Measurements from ENCODE around the gene DAGLA.

DAGLA gene

DNA sequence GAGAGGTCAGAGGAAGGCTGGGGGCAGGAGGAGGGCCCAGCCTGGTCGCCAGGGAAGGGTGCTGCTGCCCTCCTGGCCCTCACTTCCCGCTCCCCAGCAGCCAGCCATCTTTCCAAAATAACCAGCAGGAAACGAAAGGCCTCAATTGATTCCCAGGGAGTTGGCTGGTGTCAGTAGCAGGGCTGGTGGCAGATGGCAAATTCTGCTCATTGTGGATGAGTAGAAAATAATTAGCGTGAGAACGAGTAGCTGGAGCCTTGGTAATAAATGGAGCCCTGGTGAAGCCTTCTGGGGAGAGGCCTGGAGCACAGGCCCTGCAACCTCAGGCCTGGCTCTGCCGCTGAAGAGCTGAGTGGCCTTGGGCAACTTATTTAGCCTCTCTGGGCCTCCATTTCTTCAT lies 31.3 kb downstream of the DAGLA start:
- no peak for DNase-seq

DNA sequence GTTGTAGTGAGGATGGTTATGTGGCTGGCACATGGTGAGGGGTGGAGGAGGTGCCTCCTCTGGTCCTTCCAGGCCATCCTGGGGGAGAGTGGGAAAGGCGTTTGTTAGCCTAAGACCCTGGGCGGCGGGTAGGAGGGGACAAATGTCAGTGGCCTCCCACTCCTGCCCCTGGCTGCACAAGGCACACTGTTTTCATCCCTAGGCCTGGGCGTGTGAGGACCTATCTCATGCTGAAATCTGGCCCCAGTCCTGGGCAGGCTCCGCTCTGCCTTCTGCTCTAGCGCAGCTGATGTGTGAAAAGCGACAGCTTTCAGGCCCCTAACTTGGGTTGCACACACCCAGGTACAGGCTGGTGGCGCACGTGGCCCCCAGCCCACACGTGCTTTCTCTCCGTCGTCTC lies 32.1 kb downstream of the DAGLA start:
- DNase-seq = no peak

DNA sequence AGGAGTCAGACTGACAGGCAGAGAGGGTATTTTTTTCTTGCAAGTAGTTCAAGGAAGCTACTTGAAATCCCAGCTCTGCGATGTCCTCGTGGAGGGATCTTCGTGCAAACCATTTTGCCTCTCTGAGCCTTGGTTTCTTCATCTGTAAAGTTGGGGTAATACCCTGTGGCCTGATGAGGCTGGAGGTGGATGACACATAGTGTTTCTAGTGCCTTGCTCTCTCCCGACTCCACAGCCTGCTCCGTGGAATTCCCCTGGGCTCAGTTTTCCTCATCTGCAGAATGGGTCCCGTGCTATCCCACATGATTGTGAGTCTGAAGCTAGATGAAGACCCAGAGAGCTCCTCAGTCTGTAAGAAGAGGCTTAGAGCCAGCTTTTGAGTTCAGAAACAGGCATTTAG lies 32.7 kb downstream of the DAGLA start:
- DNase-seq = no peak

DNA sequence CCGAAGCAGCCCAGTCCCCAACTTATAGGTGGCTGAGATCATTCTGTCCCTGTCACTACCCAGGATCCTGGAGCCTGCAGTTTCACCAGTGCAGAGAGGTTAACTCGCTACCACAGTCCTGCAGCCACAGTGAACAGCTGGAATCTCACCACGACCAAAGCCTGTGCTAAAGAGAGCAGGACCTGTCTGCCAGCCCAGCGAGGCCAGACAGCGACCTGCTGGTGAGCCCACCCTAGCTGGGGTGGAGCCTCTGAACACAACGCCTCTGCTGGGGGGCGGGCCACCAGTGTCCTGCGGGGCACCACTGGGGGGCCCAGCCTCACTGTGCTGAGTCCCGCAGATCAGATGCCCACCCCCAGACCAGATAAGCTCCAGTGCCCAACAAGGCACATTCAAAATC lies 33.3 kb downstream of the DAGLA start:
- no peak for DNase-seq

DNA sequence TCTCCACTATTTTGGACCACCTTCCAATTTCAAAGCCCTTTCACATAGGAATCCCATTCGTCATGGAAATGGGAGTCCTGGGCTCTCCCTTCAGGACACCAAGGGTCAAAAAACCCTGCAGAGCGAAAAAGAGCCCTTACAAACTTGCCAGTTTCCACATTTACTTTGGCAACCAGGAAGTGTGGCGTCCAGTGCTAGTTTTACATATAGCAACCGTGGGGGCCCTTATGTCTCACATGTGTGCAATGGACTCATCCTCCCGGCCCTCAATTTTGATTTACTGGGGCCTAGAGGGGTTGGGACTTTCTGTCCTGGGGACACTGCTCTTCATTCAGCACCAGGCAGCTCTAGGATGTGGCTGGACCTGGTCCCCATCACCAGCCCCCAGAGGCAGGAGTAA lies 33.7 kb downstream of the DAGLA start:
- DNase-seq = no peak

DNA sequence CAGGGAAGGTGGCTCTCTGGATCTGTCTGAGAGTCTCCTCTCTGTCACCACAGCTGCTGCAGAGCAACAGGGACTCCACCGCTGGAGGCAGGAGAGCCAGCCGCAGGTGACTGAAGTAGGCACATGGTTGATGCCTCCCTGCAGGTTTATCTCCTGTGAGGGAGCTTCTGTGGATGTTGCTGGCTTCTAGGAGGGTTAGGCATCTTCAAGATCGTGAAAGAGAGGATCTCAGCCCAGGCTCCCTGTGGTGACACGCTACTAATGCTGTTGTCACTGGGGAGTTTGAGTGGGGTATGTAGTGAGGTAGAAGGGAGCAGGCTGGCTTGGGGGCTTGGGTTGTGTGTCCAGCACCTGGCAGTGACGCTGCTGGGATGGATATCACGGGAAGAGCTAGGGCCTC lies 34.1 kb downstream of the DAGLA start:
- no peak for DNase-seq

DNA sequence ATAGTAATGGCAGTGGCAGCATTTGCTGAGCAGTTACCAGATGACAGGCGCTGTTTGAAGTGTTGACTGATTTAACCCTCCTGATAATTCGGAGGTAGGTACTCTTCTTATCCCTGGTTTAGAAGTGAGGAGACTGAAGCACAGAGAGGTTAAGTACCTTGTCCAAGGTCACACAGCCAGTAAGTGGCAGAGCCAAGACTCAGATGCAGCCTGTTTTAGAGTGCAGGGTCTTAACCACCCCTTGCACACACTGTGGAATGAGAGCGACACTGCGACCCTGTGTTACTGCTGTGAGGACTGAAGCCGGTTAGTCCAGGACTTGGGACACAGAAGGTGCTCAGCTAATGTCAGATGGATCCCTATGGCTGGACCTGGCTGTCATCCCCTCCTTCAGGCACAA lies 34.7 kb downstream of the DAGLA start:
- no peak for DNase-seq

DNA sequence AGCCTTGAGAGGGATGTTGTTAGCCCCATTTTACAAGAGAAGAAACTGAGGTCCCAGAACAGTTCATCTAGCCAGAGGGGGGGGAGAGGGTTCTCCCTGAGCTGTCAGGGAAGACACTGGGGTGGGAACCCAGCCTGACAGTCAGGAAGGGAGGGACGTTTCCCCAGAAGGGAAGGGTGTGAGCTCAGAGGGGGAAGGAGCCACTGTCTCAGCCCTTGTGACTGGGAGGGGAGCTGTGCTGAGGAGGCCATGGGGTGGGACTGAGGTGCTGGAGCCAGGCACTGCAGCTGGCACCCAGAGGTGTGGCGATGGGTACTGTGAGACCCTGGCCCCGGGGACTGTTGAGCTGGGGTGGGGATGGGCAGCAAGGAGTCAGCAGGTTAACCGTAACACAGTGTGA lies 35.7 kb downstream of the DAGLA start:
- DNase-seq = no peak

DNA sequence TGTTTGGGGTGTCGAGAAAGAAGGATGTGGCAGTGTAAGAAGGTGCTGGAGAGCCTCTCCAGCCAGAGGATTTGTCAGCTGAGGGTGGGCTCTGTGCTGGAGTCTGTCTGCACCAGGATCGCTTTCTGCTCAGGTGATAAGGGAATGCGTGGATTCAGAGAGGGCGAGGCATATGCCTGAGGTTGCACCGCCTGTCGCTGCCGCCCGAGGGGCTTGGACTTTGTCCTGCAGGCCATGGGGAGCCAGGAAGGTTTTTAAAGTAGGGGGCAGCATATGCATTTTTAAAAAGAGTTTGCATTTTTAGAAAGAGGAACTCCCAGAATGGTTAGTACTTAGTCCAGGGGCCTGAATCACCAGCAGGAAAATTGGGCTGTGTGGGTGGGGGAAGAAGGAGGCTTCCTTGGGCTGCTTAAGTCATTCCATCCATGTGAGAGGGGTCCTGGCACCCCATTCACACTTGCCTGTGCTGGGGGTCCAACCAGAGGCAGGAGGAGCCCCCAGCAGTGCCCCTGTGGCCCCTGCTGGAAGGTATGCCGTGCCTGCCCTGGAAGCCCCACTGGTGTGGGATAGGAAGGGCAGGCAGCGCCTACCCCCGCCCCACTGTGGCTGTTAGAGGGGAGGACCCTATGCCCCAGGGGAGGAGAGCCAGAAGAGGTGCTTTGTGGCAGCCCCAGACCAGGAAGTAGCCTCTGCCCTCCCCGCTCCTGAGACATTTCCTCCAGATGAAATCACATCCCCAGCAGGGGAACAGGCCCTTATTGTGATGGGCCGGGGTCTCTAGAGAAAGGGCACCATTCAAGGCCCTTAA lies 36.5 kb downstream of the DAGLA start:
- DNase-seq = no peak

DNA sequence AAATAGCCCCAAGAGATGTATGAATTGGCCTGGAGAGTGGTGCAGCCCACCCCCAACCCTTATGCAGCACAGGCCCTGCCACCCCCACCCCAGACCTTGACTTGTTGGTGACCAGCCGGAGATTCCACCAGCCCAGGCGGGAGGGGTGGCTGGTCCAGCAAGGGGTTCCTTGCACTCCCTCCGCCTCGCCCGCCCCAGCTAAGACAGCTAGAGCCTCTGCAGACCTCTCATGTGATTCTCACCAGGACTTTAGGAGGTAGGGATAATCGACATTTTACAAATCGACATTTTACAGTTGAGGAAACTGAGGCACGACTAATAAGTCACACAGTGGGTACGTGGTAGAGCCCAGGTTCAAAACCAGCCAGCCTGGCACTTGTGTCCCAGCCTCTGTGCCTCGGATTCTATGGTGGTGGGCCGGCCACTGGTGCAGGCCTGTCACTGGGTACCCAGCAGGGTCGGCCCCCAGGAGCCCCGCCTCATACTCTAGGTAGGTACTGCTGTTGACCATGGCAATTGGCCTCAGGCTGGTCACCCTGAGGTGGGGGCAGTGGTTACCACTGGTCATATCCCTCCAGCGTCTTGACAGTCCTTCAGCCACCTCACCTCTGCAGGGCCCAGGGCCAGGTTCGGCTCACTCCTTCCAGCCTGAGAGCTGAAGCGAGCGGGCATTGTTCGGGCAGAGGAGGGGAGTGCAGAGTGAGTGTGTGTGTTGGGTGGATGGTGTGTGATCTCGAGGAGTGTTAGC lies 37.3 kb downstream of the DAGLA start:
- no peak for DNase-seq

DNA sequence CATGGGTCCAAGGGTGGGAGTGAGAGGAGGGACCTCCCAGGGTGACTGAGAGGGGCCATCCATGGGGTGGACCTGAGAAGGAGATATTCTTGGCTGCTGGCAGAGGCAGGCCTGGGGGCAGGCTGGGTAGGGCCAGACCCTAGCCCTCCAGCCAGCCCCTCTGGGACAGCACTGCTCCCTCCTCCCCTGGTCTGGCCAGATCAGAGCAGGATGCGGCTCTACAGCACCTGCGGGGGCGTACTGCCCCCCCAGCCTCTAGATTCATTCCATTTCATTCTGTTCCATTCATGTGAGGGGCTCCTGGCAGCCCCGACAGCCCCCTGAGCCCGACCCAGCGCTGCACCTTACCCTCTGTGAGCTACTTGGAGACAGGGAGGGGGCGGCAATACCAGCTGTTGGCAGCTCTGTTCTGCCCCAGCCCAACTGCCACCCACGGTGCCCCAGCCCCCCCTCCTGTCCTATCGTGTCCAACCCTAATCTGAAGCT lies 37.9 kb downstream of the DAGLA start:
- no peak for DNase-seq

DNA sequence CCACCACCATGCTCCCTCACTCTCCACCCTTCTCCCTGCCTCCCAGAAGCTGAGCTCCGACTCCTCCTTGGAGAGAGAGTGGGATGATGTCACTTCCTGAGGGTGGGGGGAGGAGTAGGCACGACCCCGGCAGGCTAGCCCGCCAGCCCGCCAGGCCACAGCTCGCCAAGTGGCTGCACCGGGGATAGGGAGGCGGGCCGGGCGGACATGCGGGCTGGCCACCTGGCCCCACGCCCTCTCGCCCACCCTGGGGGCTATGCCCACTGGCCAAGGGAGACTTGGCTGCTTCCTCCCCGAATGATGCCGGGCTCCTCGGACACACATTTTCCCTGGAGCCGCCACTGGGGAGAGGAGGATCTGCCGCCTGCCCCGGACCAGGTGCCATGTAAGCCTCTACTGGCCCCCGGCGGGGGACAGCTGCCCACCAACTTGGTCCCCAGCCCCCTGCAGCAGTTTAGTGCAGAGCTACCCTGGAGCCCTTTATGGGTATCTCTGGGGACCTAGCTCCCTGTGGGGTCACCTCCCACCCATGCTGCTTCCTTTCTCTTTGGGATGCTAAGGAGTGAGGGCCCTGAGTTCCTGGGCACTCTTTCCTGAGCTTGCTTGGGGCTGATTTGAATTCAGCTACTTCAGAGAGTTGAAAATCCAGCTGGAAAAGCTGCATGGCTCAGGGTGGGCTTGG lies 38.6 kb downstream of the DAGLA start:
- DNase-seq = no peak

DNA sequence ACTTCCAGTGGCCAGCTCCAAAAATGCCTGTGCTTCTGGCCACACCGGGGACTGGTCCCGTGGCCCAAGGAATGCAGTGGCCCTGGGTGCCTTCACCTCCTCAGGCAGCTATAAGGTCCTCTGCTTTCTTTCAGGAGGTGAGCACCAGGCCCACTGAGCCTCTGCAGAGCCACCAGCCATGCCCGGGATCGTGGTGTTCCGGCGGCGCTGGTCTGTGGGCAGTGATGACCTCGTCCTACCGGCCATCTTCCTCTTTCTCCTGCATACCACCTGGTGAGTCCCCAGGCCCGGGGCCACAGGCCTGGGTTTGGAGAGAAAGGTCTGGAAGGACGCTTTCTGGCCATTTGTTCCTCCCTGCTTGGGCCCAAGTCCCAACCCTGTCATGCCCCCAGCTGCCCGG lies 39.8 kb downstream of the DAGLA start:
- DNase-seq = no peak

DNA sequence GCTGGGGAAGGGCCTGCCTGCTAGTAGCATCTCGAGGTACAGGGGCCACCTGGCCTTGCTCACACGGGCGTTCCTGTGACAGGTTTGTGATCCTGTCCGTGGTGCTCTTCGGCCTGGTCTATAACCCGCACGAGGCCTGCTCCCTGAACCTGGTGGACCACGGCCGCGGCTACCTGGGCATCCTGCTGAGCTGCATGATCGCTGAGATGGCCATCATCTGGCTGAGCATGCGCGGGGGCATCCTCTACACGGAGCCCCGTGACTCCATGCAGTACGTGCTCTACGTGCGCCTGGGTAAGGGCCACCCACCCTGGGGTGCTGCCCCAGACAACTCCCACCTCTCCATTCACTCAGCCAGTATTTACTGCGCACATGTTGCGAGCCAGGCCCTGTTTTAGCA lies 40.4 kb downstream of the DAGLA start:
- no peak for DNase-seq

DNA sequence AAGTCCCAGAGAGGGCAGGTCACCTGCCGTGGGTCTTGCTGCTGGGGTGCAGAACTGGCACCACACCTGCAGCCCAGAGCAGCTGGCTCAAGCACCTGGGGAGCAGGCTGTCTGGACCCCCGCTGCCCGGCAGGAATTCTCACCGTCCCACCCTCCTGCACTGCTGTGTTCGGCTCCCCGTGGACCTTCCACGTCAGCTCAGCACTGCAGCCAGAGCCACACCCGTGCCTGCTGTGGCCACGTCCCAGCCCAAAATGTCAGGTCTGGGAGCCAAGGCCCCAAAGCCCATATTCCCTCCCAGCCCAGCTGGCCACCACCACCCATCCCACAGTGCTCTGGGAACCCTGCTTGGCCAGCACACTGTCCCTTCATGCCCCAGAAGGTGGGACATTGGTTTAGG lies 44.2 kb downstream of the DAGLA start:
- no peak for DNase-seq

DNA sequence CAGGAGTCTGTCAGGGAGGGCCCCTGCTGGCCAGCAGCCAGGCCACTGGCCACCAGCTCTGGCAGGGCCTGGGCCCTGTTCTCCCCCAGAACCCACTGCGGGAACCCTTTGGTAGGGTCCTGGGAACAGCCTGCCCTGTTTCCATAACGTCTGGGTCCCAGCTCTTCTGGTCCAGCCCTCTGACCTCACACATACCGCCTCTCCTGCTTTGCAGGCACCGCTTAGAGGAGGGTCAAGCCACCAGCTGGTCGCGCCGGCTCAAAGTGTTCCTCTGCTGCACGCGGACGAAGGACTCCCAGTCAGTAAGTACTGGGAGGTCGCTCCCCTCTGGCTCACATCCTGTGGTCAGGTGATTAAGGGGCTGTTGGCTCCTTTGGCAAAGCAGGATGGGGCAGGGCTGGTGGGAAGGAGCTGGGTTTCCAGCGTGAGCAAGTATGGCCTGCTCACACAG lies 45.6 kb downstream of the DAGLA start:
- DNase-seq = no peak

DNA sequence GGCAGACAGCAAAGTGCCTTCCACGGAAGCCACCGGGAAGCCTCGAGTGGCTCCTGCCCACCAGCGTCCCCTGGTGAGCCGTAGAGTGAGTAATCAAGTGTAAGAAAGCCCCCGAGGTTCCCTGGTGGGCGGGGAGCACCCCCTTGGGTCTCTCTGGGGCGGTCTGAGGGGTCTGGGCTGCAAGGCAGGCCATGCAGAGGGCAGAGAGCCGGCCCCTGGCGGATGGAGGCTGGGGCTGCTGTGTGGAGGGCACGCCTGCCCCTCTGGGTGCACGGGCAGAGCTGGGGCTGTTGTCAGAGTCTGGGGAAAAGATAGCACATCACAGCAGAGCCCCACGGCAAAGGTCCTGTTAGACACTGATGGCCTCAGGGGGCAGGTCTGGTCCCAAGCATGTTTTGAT lies 46.6 kb downstream of the DAGLA start:
- DNase-seq = no peak

DNA sequence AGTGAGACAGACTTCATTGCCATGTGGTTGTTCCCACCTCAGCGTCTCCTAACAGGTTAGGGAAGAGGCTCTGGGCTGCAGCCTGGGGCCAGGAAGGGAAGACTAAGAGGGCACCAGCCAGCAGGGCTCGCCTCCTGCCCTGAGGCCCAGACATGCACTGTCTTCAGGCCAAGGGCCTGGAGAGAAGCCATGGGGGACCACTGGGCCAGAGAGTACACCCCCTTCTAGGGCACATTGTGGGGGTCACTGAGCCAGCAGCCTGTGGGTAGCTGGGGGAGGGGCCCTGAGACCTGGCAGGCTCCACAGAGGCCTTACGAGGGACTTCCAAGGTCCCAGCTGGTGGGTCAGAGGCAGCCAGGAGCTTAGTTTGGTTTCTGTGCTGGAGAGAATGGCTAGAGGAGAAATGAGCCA lies 47.2 kb downstream of the DAGLA start:
- no peak for DNase-seq

DNA sequence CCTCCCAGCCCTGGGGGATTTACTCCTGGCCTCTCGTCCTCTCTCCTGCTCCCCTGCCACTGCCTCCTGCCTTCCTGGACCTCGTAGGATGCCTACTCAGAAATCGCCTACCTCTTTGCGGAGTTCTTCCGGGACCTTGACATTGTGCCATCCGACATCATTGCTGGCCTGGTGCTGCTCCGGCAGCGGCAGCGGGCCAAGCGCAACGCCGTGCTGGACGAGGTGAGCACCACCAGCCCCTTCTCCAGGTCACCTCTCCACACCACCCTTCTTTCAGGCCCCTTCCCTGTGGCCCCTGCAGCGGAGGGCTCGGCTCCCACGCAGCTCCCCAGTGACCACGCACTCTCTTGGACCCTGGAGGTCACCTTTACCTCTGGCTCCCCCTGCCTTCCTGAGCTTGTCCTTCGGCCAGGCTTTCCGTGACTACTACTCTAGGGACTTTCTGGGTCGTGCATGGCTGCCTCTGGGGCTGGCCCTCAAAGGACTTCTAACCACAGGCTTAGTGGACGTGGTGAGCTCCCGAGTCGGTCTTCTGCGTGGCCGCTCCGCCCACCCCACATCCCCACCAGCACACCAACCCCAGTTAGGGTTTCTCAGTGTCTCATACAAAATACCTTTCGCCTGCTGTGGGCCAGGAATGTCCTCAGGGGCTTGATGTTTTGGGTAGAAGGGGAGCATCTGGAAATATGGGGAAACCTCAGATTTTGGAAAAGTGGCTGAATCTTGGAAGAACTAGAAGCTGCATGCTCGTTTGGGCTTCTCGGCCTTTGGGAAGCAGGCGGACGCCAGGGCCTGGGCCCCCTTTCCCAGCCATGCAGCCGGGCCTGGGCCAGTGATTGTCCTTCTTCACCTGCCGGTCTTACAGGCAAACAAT lies 48.1 kb downstream of the DAGLA start:
- DNase-seq = no peak

DNA sequence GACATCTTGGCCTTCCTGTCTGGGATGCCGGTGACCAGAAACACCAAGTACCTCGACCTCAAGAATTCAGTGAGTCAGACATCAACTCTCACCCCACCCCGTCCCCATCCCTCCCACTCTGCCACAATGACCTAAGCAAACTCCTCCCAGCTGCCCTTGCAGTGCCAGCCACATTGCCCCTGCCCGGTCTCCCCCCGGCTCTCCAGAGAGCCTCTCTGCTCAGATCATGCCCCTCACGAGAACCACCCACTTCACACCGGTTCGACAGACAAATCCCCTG lies 48.7 kb downstream of the DAGLA start:
- DNase-seq = no peak

DNA sequence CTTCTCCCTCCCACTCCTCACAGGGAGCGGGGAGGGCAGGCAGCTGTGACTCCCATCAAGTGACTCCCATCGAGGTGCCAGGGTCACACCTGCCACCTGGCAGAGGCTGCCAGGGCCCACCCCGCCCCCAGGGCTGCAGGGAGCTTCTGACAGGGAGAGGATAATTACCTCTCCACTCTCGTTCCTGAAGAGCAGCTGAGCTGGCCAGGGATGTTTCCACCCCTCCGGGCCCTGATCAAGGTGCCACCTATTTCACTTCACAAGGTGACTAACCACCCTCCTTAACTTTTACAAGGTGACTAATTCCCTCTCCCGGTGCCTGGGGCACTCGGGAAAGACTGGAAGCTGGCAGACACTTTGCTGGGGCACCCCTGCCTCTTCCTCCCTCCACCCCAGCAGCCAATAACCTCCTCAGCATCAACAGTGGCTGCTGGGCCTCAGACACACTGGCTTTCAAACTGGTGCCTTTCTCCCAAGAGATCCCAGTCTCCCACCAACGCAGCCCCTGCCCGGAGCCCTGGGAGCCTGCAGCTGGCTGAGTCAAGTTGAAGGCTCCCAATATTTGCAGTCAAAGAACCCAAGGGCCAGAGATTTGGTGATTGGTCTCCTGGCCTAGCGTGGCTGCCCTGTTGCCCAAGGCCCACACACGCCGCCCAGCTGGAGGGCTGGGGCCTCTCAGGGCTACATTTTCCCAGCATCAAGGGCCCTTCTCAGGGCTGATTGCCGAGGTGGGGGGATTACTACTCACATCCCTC lies 50.2 kb downstream of the DAGLA start:
- no peak for DNase-seq
